HCT116 (cell line): ENCODE measurements around the gene STBD1. TPM values are rescaled to one million over a fixed set of nuclear protein-coding genes. Genes with fewer than 3 reads are reported as not detected.

ENCODE experiments used
- ATAC-seq: fragments of 200-7000 bp; cut with Tn5 transposase; 2 replicates; pipeline ENCODE4 v1.9.1; 2020; ENCODE audit warnings: mild to moderate bottlenecking, moderate library complexity
- BruUV-seq: library from RNA; stranded (reverse); fragments of 400-500 nt; replicated peaks from 2 replicates; lab custom pipeline; 2021; lab: Mats Ljungman, UMichigan
- CTCF ChIA-PET: fragments of 300-600 bp; sonication (Branson Sonifier 250); formaldehyde crosslinking; loops from one replicate; lab custom pipeline; 2021; ENCODE audit warnings: antibody characterized with exemption; lab: Charles Lee
- POLR2A ChIA-PET: fragments of 300-600, 350-600 bp; sonication (Branson Sonifier 250); formaldehyde crosslinking; loops from one replicate; lab custom pipeline; 2021; ENCODE audit warnings: antibody characterized with exemption; lab: Charles Lee
- RAD21 ChIA-PET, 2 experiments: fragments of 300-600 bp; sonication (Branson Sonifier 250); formaldehyde crosslinking; loops; one replicate each; lab custom pipeline; 2023; ENCODE audit warnings: low total read pairs in 2 of 2; ENCODE audit not compliant: uncharacterized antibody in 2 of 2, unreplicated experiment in 2 of 2, low non-redundant PET in 1 of 2; lab: Charles Lee
- DNase-seq: peaks from one replicate; pipeline ENCODE4 v3.0.0-alpha.2; 2010; ENCODE audit warnings: low read depth, low spot score
- H2AFZ ChIP-seq: fragments of 200-600 bp; shearing (Covaris generic), sonication (generic); 2 replicates; pipeline ENCODE4 v1.6.1; 2017; ENCODE audit warnings: low read depth, mixed run types, mixed read lengths, antibody characterized with exemption, low read length; ENCODE audit not compliant: poor library complexity, severe bottlenecking
- H3K27ac ChIP-seq: 2 replicates; pipeline ENCODE4 v1.5.1; 2012; ENCODE audit warnings: low read depth, low read length
- H3K27me3 ChIP-seq: fragments of 200-600 bp; sonication (generic); 2 replicates; pipeline ENCODE4 v1.6.1; 2016; ENCODE audit warnings: mixed run types, low read length, mixed read lengths; ENCODE audit not compliant: insufficient read depth
- H3K36me3 ChIP-seq, 2 experiments: fragments of 200-500 bp in 1 of 2; fragments of 200-600 bp in 1 of 2; sonication (Bioruptor generic) in 1 of 2; sonication (generic) in 1 of 2; 2 replicates each; pipeline versions ENCODE4 v1.5.1 to v1.6.1; 2014 to 2016; ENCODE audit warnings: low read length in 2 of 2, inconsistent platforms in 1 of 2, mixed read lengths in 1 of 2, mixed run types in 1 of 2; ENCODE audit not compliant: insufficient read depth in 2 of 2, control insufficient read depth in 1 of 2
- H3K4me1 ChIP-seq, 2 experiments: fragments of 200-600 bp in 1 of 2; sonication (generic) in 1 of 2; 2 replicates each; pipeline versions ENCODE4 v1.5.1 to v1.6.1; 2012 to 2017; ENCODE audit warnings: low read length in 2 of 2, inconsistent platforms in 1 of 2, mild to moderate bottlenecking in 1 of 2, mixed read lengths in 1 of 2, mixed run types in 1 of 2, moderate library complexity in 1 of 2; ENCODE audit not compliant: insufficient read depth in 2 of 2, control insufficient read depth in 1 of 2
- H3K4me2 ChIP-seq: fragments of 200-600 bp; sonication (generic); 2 replicates; pipeline ENCODE4 v1.6.1; 2017; ENCODE audit warnings: mixed run types, low read length, mixed read lengths
- H3K4me3 ChIP-seq, 2 experiments: fragments of 200-600 bp in 1 of 2; sonication (generic) in 1 of 2; replicated peaks in 1 of 2; 2 replicates each; pipeline ENCODE4 v1.5.1; 2011 to 2016; ENCODE audit warnings: low read length in 2 of 2, control low read depth in 1 of 2, low read depth in 1 of 2, mild to moderate bottlenecking in 1 of 2, mixed read lengths in 1 of 2, mixed run types in 1 of 2
- H3K79me2 ChIP-seq: fragments of 200-600 bp; sonication (generic); 2 replicates; pipeline ENCODE4 v1.6.1; 2017; ENCODE audit warnings: mild to moderate bottlenecking, mixed run types, low read length, moderate library complexity, mixed read lengths; ENCODE audit not compliant: insufficient read depth
- H3K9ac ChIP-seq: fragments of 200-600 bp; sonication (generic); 2 replicates; pipeline ENCODE4 v1.6.1; 2016; ENCODE audit warnings: low read length, mixed read lengths
- H3K9me2 ChIP-seq: fragments of 200-600 bp; sonication (generic), shearing (Covaris generic); 2 replicates; pipeline ENCODE4 v1.6.1; 2017; ENCODE audit warnings: mixed run types, mild to moderate bottlenecking, moderate library complexity; ENCODE audit not compliant: insufficient read depth
- H3K9me3 ChIP-seq, 2 experiments: fragments of 200-500 bp in 1 of 2; fragments of 200-600 bp in 1 of 2; sonication (Bioruptor generic) in 1 of 2; sonication (generic) in 1 of 2; 2 replicates each; pipeline ENCODE4 v1.6.1; 2014 to 2017; ENCODE audit warnings: low read length in 2 of 2, mixed read lengths in 2 of 2, inconsistent platforms in 1 of 2, low read depth in 1 of 2, mild to moderate bottlenecking in 1 of 2, mixed run types in 1 of 2, moderate library complexity in 1 of 2; ENCODE audit not compliant: control insufficient read depth in 1 of 2, insufficient read depth in 1 of 2
- H4K20me1 ChIP-seq: fragments of 200-600 bp; sonication (generic), shearing (Covaris generic); 2 replicates; pipeline ENCODE4 v1.6.1; 2017; ENCODE audit warnings: mixed run types, mild to moderate bottlenecking, moderate library complexity; ENCODE audit not compliant: insufficient read depth
- ATF3 ChIP-seq: IDR thresholded peaks from 2 replicates; pipeline ENCODE4 v1.6.1; 2012
- CBX3 ChIP-seq: IDR thresholded peaks from 2 replicates; pipeline ENCODE4 v1.6.1; 2012; ENCODE audit warnings: low read depth
- CEBPB ChIP-seq: IDR thresholded peaks from 2 replicates; pipeline ENCODE4 v1.6.1; 2012; ENCODE audit warnings: low read depth
- EGR1 ChIP-seq: IDR thresholded peaks from 2 replicates; pipeline ENCODE4 v1.6.1; 2012; ENCODE audit warnings: low read depth
- EZH2 ChIP-seq: fragments of 200-600 bp; sonication (generic); IDR thresholded peaks from 2 replicates; pipeline ENCODE4 v1.6.1; 2017; ENCODE audit warnings: antibody characterized with exemption, mixed run types
- EZH2phosphoT487 ChIP-seq: fragments of 200-600 bp; IDR thresholded peaks from 2 replicates; pipeline ENCODE4 v1.6.1; 2018; ENCODE audit warnings: antibody characterized with exemption, borderline replicate concordance
- FOSL1 ChIP-seq: IDR thresholded peaks from 2 replicates; pipeline ENCODE4 v1.6.1; 2012; ENCODE audit warnings: low read depth
- JUND ChIP-seq: IDR thresholded peaks from 2 replicates; pipeline ENCODE4 v1.6.1; 2012
- MAX ChIP-seq: IDR thresholded peaks from 2 replicates; pipeline ENCODE4 v1.6.1; 2012
- SP1 ChIP-seq: IDR thresholded peaks from 2 replicates; pipeline ENCODE4 v1.6.1; 2012; ENCODE audit warnings: low read depth
- TCF7L2 ChIP-seq: IDR thresholded peaks from 2 replicates; pipeline ENCODE4 v1.7.0; 2011; ENCODE audit warnings: borderline replicate concordance, inconsistent platforms; ENCODE audit not compliant: insufficient read depth, insufficient read length; ENCODE audit errors: extremely low read depth
- ZBTB33 ChIP-seq: IDR thresholded peaks from 2 replicates; pipeline ENCODE4 v1.6.1; 2011; ENCODE audit warnings: mild to moderate bottlenecking, low read length, moderate library complexity; ENCODE audit not compliant: insufficient replicate concordance; ENCODE audit errors: extremely low read depth
- ZNF274 ChIP-seq: fragments of 200-500 bp; sonication (Bioruptor generic); IDR thresholded peaks from 2 replicates; pipeline ENCODE4 v1.6.1; 2014; ENCODE audit warnings: mild to moderate bottlenecking, low read depth, low read length, inconsistent platforms
- intact Hi-C: fragments of 100-400 bp; cut with micrococcal nuclease; formaldehyde crosslinking; loops from 2 replicates; pipeline ENCODE4 v1.10.0; 2022
- total RNA-seq: library from RNA; stranded (reverse); gene quantifications from one replicate; pipeline ENCODE4 v1.2.1, GENCODE V29; 2021; ENCODE audit not compliant: unreplicated experiment
- TF ChIP-seq, protein P1 (sequence below), 3 experiments: fragments of 200-600 bp in 1 of 3; sonication (generic) in 1 of 3; IDR thresholded peaks in 2 of 3; conservative IDR thresholded peaks in 1 of 3; 2 replicates each; pipeline ENCODE4 v1.5.1; 2012 to 2017; ENCODE audit warnings: low read depth in 2 of 3, low read length in 2 of 3, antibody characterized with exemption in 1 of 3, borderline replicate concordance in 1 of 3, control low read depth in 1 of 3, mild to moderate bottlenecking in 1 of 3, mixed read lengths in 1 of 3, mixed run types in 1 of 3, moderate library complexity in 1 of 3; ENCODE audit not compliant: insufficient read depth in 1 of 3

STBD1 gene
- total RNA-seq, 1 experiment from 2014 or later = 5.6 TPM

DNA sequence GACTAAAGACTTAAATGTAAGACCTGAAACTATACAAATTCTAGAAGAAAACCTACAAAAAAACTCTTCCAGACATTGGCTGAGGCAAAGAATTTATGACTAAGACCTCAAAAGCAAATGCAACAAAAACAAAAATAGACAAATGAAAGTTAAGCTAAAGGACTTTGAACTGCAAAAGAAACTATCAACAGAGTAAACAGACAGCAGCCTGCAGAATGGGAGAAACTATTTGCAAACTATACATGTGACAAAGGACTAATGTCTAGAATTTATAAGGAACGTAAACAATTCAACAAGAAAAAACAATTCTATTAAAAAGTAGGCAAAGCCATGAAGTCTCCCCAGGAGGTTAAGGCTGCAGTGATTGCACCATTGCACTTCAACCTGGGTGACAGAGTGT is 46.0 kb upstream of the STBD1 start:
- no peaks in the 10 kb centered on the region for H3K4me1 ChIP-seq
- H3K4me2 ChIP-seq = no peak overlapping the region
- H3K9me2 ChIP-seq = no peaks in the 10 kb centered on the region
- RAD21 ChIA-PET = no interaction called here
- intact Hi-C loops = no loop called here
- H3K27ac ChIP-seq = no peak overlapping the region
- no peaks in the 10 kb centered on the region for H3K36me3 ChIP-seq
- H3K9me3 ChIP-seq = no peaks in the 10 kb centered on the region
- DNase-seq (no peak), ATAC-seq (no peak)
- no peaks in the 10 kb centered on the region for H3K79me2 ChIP-seq
- no TSS peak for BruUV-seq
- POLR2A ChIA-PET = no interaction called here
- no peak overlapping the region for H3K9ac ChIP-seq
- no peak overlapping the region for H3K4me3 ChIP-seq
- H2AFZ ChIP-seq = no peak overlapping the region
- TF ChIP-seq, protein P1, sequence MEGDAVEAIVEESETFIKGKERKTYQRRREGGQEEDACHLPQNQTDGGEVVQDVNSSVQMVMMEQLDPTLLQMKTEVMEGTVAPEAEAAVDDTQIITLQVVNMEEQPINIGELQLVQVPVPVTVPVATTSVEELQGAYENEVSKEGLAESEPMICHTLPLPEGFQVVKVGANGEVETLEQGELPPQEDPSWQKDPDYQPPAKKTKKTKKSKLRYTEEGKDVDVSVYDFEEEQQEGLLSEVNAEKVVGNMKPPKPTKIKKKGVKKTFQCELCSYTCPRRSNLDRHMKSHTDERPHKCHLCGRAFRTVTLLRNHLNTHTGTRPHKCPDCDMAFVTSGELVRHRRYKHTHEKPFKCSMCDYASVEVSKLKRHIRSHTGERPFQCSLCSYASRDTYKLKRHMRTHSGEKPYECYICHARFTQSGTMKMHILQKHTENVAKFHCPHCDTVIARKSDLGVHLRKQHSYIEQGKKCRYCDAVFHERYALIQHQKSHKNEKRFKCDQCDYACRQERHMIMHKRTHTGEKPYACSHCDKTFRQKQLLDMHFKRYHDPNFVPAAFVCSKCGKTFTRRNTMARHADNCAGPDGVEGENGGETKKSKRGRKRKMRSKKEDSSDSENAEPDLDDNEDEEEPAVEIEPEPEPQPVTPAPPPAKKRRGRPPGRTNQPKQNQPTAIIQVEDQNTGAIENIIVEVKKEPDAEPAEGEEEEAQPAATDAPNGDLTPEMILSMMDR (IDR thresholded peaks at IDR 0.05 in 2 of 3, conservative IDR thresholded peaks at IDR 0.05 in 1 of 3; ENCODE audit: borderline replicate concordance in 1 of 3, insufficient read depth in 1 of 3, low read depth in 2 of 3, low read length in 2 of 3) = no peak
- TF ChIP-seq EZH2phosphoT487 (no peak), SP1 (no peak), ZNF274 (no peak), FOSL1 (no peak), CEBPB (no peak), ZBTB33 (no peak), EZH2 (no peak), CBX3 (no peak), TCF7L2 (no peak), JUND (no peak), MAX (no peak), ATF3 (no peak), EGR1 (no peak)
- TF ChIP-seq, all 23 proteins: peak for 0
- CTCF ChIA-PET = no interaction called here
- Histone ChIP-seq H4K20me1 (no peaks in the 10 kb centered on the region), H3K27me3 (no peaks in the 10 kb centered on the region)
